NCI-H2029 treated with DMSO at 0.1 percent for 48 hours (cell line): ENCODE results near the gene ZBTB40.

Experiments
- DNase-seq: peaks from one replicate; lab custom pipeline; 2025; lab: John Stamatoyannopoulos, UW

Gene ZBTB40

GRCh38 chr1:22507587-22507986, 55.9 kb downstream of the ZBTB40 start:
- DNase-seq: peak; percentile 21

- DNase-seq: peak; percentile 86
These were observed 56.7 kb downstream of the ZBTB40 start for GRCh38 chr1:22508329-22508728.

DNA sequence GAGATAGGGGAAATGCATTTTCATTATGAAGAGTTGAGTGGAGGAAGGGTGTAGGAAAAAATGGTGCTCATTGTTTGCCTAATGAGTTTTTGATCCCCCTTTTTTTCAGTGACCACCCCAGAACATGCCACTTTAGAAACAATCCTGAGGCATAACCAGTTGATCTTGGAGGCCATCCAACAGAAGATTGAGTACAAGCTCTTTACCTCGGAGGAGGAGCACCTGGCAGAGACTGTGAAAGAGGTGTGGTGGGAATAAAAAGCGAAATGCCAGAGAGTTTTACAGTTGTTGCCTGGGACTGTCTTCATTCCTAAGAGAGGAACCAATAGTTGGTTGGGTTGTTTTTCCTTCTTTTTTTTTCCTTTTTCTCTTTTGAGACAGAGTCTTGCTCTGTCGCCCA, 57.3 kb downstream of the ZBTB40 start:
- DNase-seq: peak; percentile 68

DNA sequence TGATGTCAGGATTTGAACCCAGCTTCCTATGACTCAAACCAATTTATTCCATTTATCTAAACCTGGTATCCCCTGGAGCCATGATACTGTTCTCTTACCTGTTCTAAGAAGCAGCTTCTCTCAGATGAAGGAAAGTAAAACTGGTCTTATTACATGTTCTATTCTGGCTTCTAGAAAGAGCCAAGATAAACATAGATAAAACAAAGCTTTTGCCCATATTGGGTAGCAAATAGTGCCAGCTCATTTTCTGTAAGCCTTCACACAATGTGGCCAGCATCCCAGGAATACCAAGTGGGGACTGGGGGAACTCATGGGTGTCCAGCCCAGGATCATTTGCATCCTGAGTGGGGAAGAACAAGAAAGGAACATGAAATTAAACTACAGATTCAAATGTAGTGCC, 58.2 kb downstream of the ZBTB40 start:
- DNase-seq: no peak

DNA sequence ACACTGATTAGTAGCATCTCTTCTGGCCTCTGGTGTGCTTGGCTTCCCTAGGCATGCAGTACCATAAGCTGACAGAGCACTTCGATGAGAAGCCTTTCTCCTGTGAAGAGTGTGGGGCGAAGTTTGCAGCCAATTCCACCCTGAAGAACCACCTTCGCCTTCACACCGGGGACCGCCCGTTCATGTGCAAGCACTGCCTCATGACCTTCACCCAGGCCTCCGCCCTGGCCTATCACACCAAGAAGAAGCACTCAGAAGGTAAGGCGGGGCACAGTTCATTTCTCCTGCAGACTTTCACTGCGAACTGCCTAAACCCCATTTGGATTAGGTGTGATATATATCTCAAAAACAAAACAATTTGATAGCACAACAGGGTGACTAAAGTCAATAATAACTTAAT, 61.2 kb downstream of the ZBTB40 start:
- no peak for DNase-seq

GRCh38 chr1:22516906-22517571, 65.4 kb downstream of the ZBTB40 start:
- DNase-seq: no peak

DNA sequence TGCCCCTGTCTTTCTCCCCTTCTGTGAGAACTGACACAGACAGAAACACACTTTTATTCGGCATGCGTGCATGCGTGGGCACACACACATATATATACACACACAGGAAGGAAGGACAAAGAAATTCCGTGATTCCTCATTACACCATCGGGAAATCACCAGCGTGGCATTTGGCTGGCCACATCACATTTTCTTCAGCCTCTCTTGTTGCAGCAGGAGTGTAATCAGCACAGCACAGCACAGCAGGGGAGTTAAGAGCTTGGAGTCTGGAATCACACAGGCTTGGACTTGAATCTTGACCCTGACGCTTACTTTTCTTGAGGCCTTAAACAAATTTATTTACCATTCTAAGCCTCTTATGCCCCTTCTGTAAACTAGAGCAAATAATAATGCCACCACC, 66.3 kb downstream of the ZBTB40 start:
- no peak for DNase-seq

- DNase-seq: no peak
These were observed 66.7 kb downstream of the ZBTB40 start for GRCh38 chr1:22518379-22518778.

- no peak for DNase-seq
These were observed 69.2 kb downstream of the ZBTB40 start for GRCh38 chr1:22520871-22521270.

- DNase-seq: no peak
These were observed 70.0 kb downstream of the ZBTB40 start for GRCh38 chr1:22521692-22522091.

DNA sequence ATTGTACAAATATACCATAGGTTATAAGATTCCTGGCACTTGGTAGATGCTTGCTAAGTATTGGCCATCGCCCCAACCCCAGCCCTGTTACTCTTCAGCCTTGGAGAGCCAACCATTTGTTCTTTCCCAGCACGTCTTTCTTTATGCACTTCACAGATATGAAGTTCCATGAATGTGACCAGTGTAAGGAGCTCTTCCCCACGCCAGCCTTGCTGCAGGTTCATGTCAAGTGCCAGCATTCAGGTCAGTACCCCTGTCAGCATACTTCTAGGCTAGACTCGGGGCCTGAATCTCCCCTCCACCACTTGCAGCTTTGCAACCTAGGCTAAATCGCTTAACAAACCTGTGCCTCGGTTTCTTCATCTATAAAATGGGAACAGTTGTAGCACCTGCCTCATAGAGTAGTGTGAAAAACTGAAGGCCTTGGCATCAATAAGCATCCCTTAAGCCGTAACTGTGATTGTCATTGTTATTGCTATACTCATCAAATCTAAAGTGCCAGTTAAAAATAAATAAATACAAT, 70.6 kb downstream of the ZBTB40 start:
- DNase-seq: no peak

- no peak for DNase-seq
These were observed 72.8 kb downstream of the ZBTB40 start for GRCh38 chr1:22524481-22524880.

GRCh38 chr1:22525211-22525610, 73.6 kb downstream of the ZBTB40 start:
- DNase-seq: no peak

DNA sequence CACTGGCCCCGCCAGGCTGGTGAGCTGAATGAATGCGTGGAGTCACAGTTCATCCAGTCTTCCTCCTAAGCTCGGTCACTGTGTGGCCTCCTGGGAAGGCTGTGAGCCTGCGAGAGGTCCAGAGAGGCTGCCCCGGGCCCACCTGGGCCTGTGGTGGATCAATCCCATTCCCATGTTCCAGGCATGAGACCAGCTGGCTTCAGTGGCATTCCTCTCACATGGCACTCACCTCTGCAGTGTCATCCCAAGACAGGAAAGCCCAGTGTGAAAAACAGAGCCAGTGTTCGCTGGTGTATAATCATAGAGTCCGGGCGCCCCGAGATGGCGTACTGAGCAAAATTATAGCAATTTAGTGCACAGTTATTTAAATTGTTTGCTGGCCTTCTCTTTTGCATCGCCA, 74.0 kb downstream of the ZBTB40 start:
- DNase-seq: no peak

DNA sequence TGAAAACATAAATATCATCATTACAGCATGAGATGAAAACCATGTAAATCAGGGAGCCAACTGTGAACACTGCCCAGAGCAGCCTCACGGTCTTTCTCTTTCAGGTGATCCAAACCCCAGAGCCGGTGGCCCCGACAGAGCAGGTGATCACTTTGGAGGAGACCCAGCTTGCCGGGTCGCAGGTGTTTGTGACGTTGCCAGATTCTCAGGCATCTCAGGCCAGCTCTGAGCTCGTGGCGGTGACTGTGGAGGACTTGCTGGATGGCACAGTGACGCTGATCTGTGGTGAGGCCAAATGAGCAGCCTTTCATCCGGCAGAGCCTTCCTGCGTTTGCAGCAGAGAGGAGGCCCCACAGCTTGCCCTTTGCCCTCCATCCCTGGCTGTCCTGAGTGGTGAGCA, 74.4 kb downstream of the ZBTB40 start:
- DNase-seq: no peak

DNA sequence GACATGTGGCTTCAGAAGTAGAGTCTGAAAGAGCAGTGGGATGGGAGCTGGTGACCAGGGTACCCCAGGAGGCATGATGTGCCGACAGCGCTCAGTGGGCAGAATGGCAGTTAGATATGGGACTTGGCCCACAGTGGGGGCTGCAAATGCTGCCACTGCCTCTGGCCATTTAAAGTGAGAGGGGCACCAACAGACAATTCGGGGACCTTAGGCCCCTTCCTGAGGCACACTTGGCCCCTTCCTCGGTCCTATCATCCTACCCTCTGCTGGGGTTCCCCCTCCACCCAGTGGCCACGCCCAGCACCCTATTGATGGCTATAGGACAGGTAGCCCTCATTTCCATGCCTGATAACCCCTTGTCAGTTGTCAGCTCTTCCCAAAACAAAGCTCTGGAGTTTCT, 75.0 kb downstream of the ZBTB40 start:
- no peak for DNase-seq

DNA sequence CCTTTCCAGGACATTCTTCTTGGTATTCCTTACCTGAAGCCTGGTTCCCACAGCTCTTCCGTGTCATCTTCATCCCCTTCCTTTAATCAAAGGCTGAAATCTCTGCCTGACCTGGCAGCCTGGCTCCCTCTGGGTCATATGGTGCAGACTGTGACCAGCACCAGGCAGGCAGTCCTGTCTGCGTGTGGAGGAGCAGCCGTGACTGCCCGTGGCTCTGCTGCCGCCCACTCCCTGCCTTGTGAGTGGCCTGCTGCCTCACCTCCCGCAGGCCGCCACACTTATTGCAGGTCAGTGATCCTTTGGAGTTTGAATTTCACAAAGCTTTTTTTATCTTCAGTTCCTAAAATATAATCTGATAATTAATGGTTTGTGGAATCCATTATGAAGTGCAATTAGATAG, 75.5 kb downstream of the ZBTB40 start:
- no peak for DNase-seq

DNA sequence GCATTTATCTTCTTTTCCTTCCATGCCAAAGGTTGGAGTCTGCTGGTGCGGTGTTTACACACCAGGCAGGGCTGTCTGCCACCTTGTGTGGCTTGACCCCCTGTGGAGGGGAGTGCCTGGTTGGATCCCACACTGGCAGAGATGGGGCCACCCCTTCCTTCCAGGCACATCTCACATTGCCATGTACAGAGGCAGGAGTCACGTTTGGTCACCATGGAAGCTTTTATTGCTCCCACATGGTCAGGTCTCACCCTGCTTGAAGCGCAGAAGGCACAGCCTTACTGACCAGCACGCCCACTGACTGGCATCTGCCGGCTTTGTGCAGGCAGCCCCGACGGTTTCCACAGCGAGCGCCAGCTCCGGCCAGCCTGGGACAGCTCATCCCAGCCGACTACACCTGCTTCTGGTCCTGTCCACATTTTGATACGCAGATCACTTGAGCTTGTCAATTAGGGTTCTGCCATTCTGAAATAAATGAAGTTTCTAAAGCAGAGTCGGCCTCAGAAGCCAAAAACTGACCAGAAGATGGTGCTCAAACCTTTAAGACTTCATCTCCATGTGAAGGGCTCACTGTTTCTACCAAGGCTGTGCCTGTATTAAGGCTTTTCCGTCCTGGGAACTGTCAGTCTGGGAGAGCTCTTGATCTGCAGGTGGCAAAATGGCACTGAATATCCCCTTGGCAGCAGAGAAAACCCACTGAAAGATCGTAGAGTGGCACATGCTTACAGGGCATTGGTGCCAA, 76.1 kb downstream of the ZBTB40 start:
- DNase-seq: no peak

DNA sequence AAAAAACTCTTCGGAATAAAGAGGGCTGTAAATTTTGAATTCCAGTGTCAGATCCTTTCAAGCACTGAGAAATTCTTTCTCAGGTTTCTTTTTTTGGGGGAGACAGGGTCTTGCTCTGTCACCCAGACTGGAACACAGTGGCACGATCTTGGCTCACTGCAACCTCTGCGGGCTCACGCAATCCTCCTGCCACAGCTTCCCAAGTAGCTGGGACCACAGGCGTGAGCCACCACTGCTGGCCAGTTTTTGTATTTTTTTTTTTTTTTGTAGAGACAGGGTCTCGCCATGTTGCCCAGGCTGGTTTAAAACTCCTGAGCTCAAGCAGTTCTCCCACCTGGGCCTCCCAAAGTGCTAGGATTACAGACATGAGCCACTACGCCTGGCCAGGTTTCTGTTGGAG, 76.8 kb downstream of the ZBTB40 start:
- DNase-seq: no peak

GRCh38 chr1:22529901-22530621, 78.4 kb downstream of the ZBTB40 start:
- no peak for DNase-seq

DNA sequence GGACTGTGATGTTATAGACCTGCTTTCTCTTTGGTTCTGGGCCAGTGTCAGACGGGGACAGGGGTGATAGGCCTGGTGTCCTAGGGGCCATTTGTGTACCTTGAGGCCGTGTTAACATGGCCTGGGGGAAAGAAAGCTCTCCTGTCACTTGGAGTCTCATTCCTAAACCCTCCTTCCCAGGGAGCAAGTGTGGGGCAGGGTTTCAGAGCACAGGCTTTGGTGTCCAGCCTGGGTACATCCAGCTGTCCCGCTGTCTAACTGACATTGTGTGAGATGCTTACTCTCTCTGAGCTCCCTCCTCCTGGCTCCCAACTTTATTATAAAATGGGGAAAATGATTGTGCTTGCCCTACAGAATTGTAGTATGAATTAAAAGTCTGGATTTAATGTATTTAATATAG, 79.1 kb downstream of the ZBTB40 start:
- DNase-seq: no peak

DNA sequence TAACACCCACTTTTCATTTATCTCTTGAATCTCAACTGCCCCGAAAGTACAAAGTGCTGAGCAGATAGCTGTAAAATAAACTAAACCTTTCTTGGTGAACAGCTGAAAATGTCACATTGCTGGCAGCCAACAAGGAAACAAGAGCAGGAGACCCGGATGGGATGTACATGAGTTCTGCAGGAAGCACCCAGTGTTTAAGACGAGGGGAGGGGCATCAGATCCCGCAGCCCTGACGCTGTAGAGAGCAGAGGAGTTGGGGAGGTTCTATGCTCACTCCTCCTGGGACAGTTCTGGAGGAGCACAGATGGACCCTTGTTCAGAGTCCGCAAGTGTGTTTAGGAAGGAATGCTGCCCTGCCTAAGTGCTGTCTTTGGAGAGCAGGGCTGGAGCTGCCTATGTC, 79.6 kb downstream of the ZBTB40 start:
- DNase-seq: no peak
